Transverse colon (tissue), 4 donors: ENCODE measurements around the gene RALGDS. TPM values are rescaled to one million over a fixed set of nuclear protein-coding genes. Genes with fewer than 3 reads are reported as not detected.

Experiments
- DNase-seq: peaks from one replicate; pipeline ENCODE4 v3.0.0-alpha.2; 2019
- H3K27ac ChIP-seq, 4 donors: fragments of 200-600 bp; sonication (generic); 2 replicates each; pipeline ENCODE4 v1.5.1; 2016 to 2018; ENCODE audit warnings: inconsistent platforms in 4 of 4
- H3K27me3 ChIP-seq: fragments of 200-600 bp; sonication (generic); 2 replicates; pipeline ENCODE4 v1.5.1; 2017; ENCODE audit warnings: inconsistent platforms
- H3K36me3 ChIP-seq, 4 donors: fragments of 200-600 bp; sonication (generic); 2 replicates each; pipeline ENCODE4 v1.5.1; 2017 to 2019; ENCODE audit warnings: inconsistent platforms in 4 of 4
- H3K4me1 ChIP-seq, 4 donors: fragments of 200-600 bp; sonication (generic); 2 replicates each; pipeline ENCODE4 v1.5.1; 2017 to 2020; ENCODE audit warnings: inconsistent platforms in 4 of 4
- H3K4me3 ChIP-seq, 4 donors: fragments of 200-600 bp; sonication (generic); 1 replicate in 1 of 4; 2 replicates in 3 of 4; pipeline versions ENCODE4 v1.5.1 to v1.6.1; 2017 to 2019; ENCODE audit warnings: inconsistent platforms in 4 of 4
- H3K9me3 ChIP-seq, 2 donors: fragments of 200-600 bp; sonication (generic); 2 replicates each; pipeline ENCODE4 v1.5.1; 2017 to 2019; ENCODE audit warnings: inconsistent platforms in 2 of 2
- CTCF ChIP-seq, 5 experiments: fragments of 200-600 bp in 3 of 5; fragments of 450-650 bp in 2 of 5; sonication (generic) in 3 of 5; IDR thresholded peaks; 1 replicate in 2 of 5; 2 replicates in 3 of 5; pipeline ENCODE4 v1.5.1; 2016 to 2017; ENCODE audit warnings: antibody characterized with exemption in 5 of 5, inconsistent platforms in 3 of 5, mild to moderate bottlenecking in 2 of 5, moderate library complexity in 1 of 5
- EP300 ChIP-seq: sonication (generic); formaldehyde crosslinking; IDR thresholded peaks from one replicate; pipeline ENCODE4 v1.6.1; 2017; ENCODE audit warnings: antibody characterized with exemption, low read depth
- POLR2A ChIP-seq: fragments of 450-650 bp; IDR thresholded peaks from one replicate; pipeline ENCODE4 v1.6.1; 2016; ENCODE audit warnings: antibody characterized with exemption, mild to moderate bottlenecking, moderate library complexity
- POLR2AphosphoS5 ChIP-seq, 3 donors: sonication (generic); formaldehyde crosslinking; IDR thresholded peaks; one replicate each; pipeline ENCODE4 v1.6.1; 2016; ENCODE audit warnings: antibody characterized with exemption in 3 of 3
- WGBS, 2 donors: methylation state at CpG; one replicate each; pipeline ENCODE4 v1.1.5; 2018; ENCODE audit warnings: low coverage in 1 of 2; 5-methylcytosine and 5-hydroxymethylcytosine counted together
- in situ Hi-C, 4 donors: fragments of 200-750 bp; cut with MboI; loops; one replicate each; pipeline versions ENCODE4 v1.15.0 to v1.15.1; 2017; ENCODE audit warnings: low sequenced_read_pairs in 3 of 4, low pct_ligation_motif_present in 1 of 4, low pct_unique_long_range_greater_than_20kb in 1 of 4
- intact Hi-C: fragments of 100-400 bp; cut with DNase I; formaldehyde crosslinking; loops from one replicate; pipeline ENCODE4 v1.15.1; 2023; ENCODE audit warnings: low total_unique reads
- total RNA-seq, 4 donors: library from RNA; depleted of rRNA; stranded (reverse); fragments of >200 nt; gene quantifications; one replicate each; pipeline ENCODE4 v1.1.0, GENCODE V29; 2016

Gene RALGDS
- total RNA-seq, 4 donors from 2014 or later = 50.5 to 233 (median 58.2) TPM

GRCh38 chr9:133051281-133051900 lies 69.6 kb downstream of the RALGDS start:
- no peak for TF ChIP-seq CTCF (IDR thresholded peaks at IDR 0.05)
- TF ChIP-seq EP300 = no peak
- TF ChIP-seq POLR2A = no peak
- TF ChIP-seq POLR2AphosphoS5 (IDR thresholded peaks at IDR 0.05) = no peak
- H3K27ac ChIP-seq = peak overlapping the region; percentile 36 to 70 (median 62)
- no peaks in the 10 kb centered on the region for H3K27me3 ChIP-seq
- H3K4me3 ChIP-seq = no peak overlapping the region
- H3K36me3 ChIP-seq = peaks cover 0 to 38% (median 15%) of the 10 kb centered on the region in 4 donors
- no peaks in the 10 kb centered on the region for H3K9me3 ChIP-seq
- DNase-seq = no peak
- H3K4me1 ChIP-seq = peaks cover 6 to 15% (median 10%) of the 10 kb centered on the region in 4 donors
- in situ Hi-C loops (no loop called here), intact Hi-C loops (no loop called here)
- WGBS, 2 donors = 85 to 92% methylated on average over 5 to 20 of the region's 20 CpGs

GRCh38 chr9:133050781-133051180 lies 70.3 kb downstream of the RALGDS start:
- no peak overlapping the region for H3K4me3 ChIP-seq
- H3K27me3 ChIP-seq = no peaks in the 10 kb centered on the region
- TF ChIP-seq CTCF (IDR thresholded peaks at IDR 0.05) = peak in 4 of 5 experiments; percentile 17 to 68 (median 32)
- no peak for TF ChIP-seq POLR2AphosphoS5 (IDR thresholded peaks at IDR 0.05)
- intact Hi-C loops (no loop called here), in situ Hi-C loops (no loop called here)
- H3K9me3 ChIP-seq = no peaks in the 10 kb centered on the region
- peaks cover 0 to 37% (median 14%) of the 10 kb centered on the region in 4 donors for H3K36me3 ChIP-seq
- peak; percentile 81 for DNase-seq
- H3K4me1 ChIP-seq = peaks cover 6 to 15% (median 10%) of the 10 kb centered on the region in 4 donors
- 76% methylated on average over 10 of the region's 10 CpGs; no CpG with 5 or more reads in 1 of the 2 donors for WGBS, 2 donors
- H3K27ac ChIP-seq = peak overlapping the region; percentile 36 to 70 (median 62)

GRCh38 chr9:133050142-133050541 lies 70.9 kb downstream of the RALGDS start:
- peaks cover 6 to 15% (median 10%) of the 10 kb centered on the region in 4 donors for H3K4me1 ChIP-seq
- DNase-seq = no peak
- no peaks in the 10 kb centered on the region for H3K27me3 ChIP-seq
- no peak overlapping the region for H3K4me3 ChIP-seq
- H3K27ac ChIP-seq = peak overlapping the region in 3 of 4 donors; percentile 39 to 70 (median 52)
- WGBS, 2 donors = 87 to 100% methylated on average over 1 to 6 of the region's 6 CpGs
- intact Hi-C loops (no loop called here), in situ Hi-C loops (no loop called here)
- peaks cover 0 to 40% (median 11%) of the 10 kb centered on the region in 4 donors for H3K36me3 ChIP-seq
- H3K9me3 ChIP-seq = no peaks in the 10 kb centered on the region
- TF ChIP-seq CTCF (IDR thresholded peaks at IDR 0.05) (no peak), EP300 (no peak), POLR2AphosphoS5 (IDR thresholded peaks at IDR 0.05) (no peak), POLR2A (no peak)

GRCh38 chr9:133049043-133049442 lies 72.0 kb downstream of the RALGDS start:
- H3K27ac ChIP-seq = no peak overlapping the region
- TF ChIP-seq CTCF (IDR thresholded peaks at IDR 0.05) (no peak), POLR2AphosphoS5 (IDR thresholded peaks at IDR 0.05) (no peak), POLR2A (no peak), EP300 (no peak)
- 93 to 100% methylated on average over 2 to 13 of the region's 13 CpGs for WGBS, 2 donors
- no peaks in the 10 kb centered on the region for H3K9me3 ChIP-seq
- H3K27me3 ChIP-seq = no peaks in the 10 kb centered on the region
- H3K36me3 ChIP-seq = peaks cover 0 to 41% (median 6%) of the 10 kb centered on the region in 4 donors
- intact Hi-C loops = loop anchor here (10.0 kb wide), 1 partner anchor 96 kb away; no protein-coding TSS in a partner anchor
- no peak for DNase-seq
- H3K4me3 ChIP-seq = no peak overlapping the region
- in situ Hi-C loops = loop anchor here in 1 of 4 donors (25.0 kb wide), 1 partner anchor 288 kb away; the partner anchor contains the start of genes MED22, RPL7A and SURF6
- H3K4me1 ChIP-seq = peaks cover 6 to 15% (median 10%) of the 10 kb centered on the region in 4 donors
